ENCODE measurements around the gene SMAD9. TPM values are rescaled to one million over a fixed set of nuclear protein-coding genes. Genes with fewer than 3 reads are reported as not detected.

The SMAD9 gene
- total and polyA plus RNA-seq, 2 of the 8 experiments (the other 6 are each of a cell fraction or from before 2014, with no cell fraction given), result 0.45 to 1.0 TPM

DNA sequence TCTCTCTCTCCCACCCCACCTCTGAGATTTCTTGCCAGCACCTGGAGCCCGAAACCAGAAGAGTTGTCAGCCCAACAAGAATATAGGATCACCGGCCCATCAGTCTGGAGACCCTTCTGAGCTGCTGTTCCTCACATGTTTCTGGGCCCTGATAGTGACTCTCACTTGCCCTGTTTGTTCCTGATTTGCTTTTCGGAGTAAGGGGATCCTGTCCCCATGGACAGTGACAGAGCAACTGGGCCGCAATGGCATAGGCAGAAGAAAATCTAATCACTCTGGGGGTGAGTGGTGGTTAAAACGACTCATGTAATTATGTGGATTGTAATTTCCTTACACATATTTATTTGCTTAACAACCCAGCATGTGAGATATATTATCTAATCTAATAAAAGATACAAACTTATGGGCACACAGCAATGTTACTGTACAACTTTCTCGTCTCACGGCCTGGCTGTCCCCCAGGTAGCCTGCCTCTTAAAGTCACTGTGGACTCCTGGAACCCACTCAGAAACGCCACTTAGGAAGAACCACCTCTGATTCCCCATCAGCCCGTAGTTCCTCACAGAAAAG, 663 bp upstream of the SMAD9 start (continued):
- TF ChIP-seq SIN3A (conservative IDR thresholded peaks at IDR 0.05 in 1 of 2, IDR thresholded peaks at IDR 0.05 in 1 of 2; ENCODE audit: low read depth in 1 of 2, low read length in 2 of 2) (no peak), SIRT6 (IDR thresholded peaks at IDR 0.05; ENCODE audit: low read length) (no peak), KDM4A (IDR thresholded peaks at IDR 0.05; ENCODE audit: low read depth, low read length, severe bottlenecking) (no peak)
